IPS-NIHi7 (cell line): Measurements from ENCODE around the gene TINAGL1.

Experiments used
- DNase-seq: peaks from one replicate; pipeline ENCODE4 v3.0.0; 2012; ENCODE audit warnings: mixed read lengths; ENCODE audit errors: extremely low spot score

TINAGL1 gene

GRCh38 chr1:31568895-31569595 lies 7.3 kb upstream of the TINAGL1 start:
- DNase-seq, result peak; percentile 6

GRCh38 chr1:31569596-31570173 lies 6.6 kb upstream of the TINAGL1 start:
- DNase-seq, result no peak

- peak; percentile 2 for DNase-seq
These were observed 6.1 kb upstream of the TINAGL1 start for GRCh38 chr1:31570228-31570627.

- DNase-seq, result no peak
These were observed 5.4 kb upstream of the TINAGL1 start for GRCh38 chr1:31570906-31571305.

- DNase-seq, result peak; percentile 6
These were observed 4.7 kb upstream of the TINAGL1 start for GRCh38 chr1:31571340-31572295.

DNA sequence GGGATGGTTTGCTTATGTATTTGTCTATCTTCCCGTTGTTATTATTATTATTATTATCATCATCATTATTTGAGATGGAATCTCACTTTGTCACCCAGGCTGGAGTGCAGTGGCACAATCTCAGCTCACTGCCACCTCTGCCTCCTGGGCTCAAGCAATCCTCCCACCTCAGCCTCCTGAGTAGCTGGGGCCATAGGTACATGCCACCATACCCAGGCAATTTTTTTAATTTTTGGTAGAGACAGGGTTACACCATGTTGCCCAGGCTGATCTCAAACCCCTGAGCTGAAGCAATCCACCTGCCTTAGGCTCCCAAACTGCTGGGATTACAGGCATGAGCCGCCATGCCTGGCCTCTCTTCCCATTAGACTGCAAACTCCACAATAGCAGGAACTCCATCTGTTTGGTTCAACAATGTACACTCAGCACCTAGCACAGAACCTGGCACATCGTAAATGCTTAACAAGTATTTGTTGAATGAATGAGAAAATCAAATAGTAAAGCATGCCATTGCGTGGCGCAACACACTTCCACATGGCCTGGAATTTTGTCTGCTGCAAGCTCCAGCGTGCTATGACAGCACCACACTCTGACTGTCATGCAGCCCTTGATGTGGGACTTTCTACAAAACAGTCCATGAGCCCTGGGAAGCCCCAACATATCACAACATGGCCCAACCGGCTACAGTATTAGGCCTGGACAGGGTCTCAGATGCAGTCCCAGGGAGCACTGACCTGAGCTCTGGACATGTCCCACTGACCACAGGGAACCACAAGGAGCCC lies 3.8 kb upstream of the TINAGL1 start:
- peak; percentile 3 for DNase-seq

DNA sequence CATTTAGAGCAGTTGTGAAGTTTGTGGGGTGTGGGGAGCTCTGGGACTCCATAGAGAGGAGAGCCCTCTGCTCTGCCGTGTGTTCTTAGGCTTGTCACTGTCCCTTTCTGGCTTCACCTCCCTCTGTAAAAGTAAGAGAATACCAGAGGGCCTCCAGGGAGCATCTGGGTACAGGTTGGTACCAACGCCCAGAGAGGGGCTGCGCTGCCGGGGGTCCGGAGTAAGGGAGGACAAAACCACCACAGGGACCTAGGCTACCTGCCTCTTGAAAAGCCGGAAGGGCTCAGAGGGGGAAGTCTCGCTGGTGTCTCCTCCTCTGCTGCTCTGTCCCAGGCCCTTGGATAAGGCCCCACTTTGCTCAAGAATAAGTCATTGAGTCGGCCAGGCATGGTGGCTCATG lies 3.1 kb upstream of the TINAGL1 start:
- no peak for DNase-seq

DNA sequence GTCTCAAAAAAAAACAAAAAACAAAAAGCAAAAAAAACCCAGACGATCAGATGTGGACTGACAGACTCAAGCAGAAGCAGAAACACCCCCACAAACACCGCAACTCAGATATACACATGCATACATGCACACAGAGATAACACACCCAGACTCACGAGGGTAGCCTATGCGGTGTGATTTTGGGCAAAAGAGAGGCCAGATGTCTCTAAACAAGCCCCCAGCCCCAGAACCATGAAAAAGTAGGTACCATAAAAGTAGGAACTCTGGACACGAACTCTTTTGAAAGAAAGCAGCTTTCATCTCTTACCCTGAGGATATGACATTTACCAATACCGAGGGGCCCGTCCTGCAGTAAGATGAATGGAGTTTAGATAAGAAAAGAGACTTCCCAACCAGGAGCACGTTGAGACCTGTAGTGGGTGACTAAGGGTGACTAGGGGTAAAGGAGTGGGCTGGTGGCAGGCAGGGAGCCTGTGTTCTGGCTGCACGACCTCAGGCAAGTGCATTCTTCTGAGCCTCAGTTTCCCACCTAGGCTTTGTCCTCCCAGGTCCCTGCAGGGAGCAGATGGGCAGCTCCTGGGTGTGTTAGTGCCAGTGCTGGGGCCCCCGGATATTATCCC lies 1.5 kb upstream of the TINAGL1 start:
- DNase-seq, result no peak

DNA sequence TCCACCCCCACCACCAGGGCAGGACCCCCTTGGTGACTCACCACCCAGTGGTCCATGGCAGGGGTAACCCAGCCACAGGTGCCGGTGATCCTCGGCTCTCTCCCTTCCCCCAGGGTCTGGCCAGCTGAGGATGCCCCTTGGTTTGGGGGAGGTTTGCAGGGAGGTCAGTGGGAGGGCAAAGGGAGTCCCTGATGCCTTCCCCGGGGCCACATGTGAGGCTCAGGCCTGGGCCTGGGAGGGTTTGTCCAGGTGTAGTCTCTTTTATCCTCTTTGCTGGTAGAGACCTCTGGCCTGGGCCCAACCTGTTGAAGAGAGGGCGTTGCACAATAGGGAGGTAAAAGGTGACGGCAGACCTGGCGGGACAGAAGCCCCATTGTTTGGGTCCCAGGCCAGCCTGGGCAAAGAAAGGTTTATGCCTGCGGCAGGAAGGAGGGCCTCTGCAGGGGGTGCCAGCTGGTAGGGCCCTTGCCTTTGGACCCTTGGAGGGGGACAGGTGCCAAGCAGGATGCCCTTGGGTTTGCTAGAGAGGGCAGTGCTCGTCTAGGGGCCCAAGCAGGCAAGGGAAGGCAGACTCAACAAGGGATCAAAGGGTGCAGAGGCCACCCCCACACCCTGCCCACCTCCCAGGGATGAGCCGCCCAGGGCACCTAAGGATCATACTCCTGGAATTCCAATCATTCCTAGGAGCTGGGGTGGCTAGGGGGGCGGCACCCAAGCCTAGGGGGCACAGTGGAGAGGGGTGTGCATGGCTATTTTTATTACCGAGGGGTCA lies 760 bp upstream of the TINAGL1 start:
- DNase-seq, result no peak

DNA sequence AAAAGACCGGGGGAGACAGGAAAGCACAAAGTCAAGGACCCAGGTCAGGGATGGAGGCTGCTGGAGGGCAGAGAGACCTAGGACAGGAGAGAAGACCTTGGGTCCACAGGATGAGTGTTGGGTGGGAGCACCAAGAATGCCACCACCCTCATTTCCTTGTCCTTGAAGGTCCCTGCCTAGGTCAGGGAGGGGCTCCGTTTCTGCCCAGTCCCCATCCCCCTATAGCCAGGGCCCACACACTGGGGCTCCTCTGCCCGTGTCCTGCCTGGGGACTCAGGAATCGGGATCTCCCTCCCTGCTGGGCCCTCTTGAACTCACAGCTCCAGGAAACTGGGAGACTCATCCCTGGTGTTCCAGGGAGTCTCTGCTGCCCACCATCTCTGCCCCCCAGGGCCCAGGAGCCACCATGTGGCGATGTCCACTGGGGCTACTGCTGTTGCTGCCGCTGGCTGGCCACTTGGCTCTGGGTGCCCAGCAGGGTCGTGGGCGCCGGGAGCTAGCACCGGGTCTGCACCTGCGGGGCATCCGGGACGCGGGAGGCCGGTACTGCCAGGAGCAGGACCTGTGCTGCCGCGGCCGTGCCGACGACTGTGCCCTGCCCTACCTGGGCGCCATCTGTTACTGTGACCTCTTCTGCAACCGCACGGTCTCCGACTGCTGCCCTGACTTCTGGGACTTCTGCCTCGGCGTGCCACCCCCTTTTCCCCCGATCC lies 584 bp downstream of the TINAGL1 start:
- no peak for DNase-seq

GRCh38 chr1:31577515-31578192 lies 1.3 kb downstream of the TINAGL1 start:
- no peak for DNase-seq

- DNase-seq, result no peak
These were observed 3.1 kb downstream of the TINAGL1 start for GRCh38 chr1:31579374-31579773.

GRCh38 chr1:31580513-31580870 lies 4.2 kb downstream of the TINAGL1 start:
- DNase-seq, result no peak

GRCh38 chr1:31580891-31581603 lies 4.7 kb downstream of the TINAGL1 start:
- no peak for DNase-seq

- DNase-seq, result no peak
These were observed 5.8 kb downstream of the TINAGL1 start for GRCh38 chr1:31581821-31582810.

GRCh38 chr1:31583082-31583994 lies 7.0 kb downstream of the TINAGL1 start:
- no peak for DNase-seq
